Mucosa of gallbladder (tissue), 1 donor: ENCODE results near the gene SLC25A33. TPM values are rescaled to one million over a fixed set of nuclear protein-coding genes. Genes with fewer than 3 reads are reported as not detected.
"Not testable (repeated sequence)": the region's sequence is repeated elsewhere in the genome, so short reads cannot be mapped to it uniquely, and the experiment has no call there.

Source experiments
- DNase-seq: peaks from one replicate; pipeline ENCODE4 v3.0.0-alpha.2; 2020; ENCODE audit warnings: low spot score
- total RNA-seq: library from RNA; stranded (reverse); gene quantifications from one replicate; pipeline ENCODE4 v1.2.1, GENCODE V29; 2021
- donor health status: DM: no; HTN: no; CAD: no.

The SLC25A33 gene
- total RNA-seq, 1 donor from 2014 or later = 4.5 TPM

DNA sequence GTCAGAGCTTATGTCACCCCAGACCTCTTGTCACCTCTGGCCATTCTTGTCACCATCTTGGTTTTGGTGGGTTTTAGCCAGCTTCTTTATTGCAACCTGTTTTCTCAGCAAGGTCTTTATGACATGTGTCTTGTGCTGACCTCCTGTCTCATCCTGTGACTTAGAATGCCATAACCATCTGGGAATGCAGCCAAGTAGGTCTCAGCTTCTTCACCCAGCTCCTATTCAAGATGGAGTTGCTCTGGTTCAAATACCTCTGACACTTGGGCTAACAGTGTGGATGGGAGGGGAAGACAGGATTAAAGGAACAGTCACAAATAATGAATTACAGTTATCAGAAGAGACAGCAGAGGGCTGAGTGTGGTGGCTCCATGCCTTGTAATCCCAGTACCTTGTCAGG is 81.8 kb downstream of the SLC25A33 start:
- DNase-seq = no peak

DNA sequence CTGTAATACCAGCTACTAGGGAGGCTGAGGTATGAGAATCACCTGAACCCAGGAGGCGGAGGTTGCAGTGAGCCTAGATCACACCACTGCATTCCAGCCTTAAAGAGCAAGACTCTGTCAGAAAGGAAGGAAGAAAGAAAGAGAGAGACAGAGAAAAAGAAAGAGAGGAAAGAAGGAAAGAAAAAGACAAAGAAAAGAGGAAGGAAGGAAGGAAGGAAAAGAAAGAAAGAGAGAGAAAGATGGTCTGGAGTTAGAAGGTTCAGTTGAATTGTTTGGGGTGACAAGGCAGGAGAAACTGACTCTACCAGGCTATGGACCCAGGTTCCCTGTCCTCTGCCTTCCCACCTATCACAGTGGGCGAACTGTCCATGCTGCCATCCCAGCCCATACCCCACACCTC is 84.8 kb downstream of the SLC25A33 start:
- DNase-seq = no peak

DNA sequence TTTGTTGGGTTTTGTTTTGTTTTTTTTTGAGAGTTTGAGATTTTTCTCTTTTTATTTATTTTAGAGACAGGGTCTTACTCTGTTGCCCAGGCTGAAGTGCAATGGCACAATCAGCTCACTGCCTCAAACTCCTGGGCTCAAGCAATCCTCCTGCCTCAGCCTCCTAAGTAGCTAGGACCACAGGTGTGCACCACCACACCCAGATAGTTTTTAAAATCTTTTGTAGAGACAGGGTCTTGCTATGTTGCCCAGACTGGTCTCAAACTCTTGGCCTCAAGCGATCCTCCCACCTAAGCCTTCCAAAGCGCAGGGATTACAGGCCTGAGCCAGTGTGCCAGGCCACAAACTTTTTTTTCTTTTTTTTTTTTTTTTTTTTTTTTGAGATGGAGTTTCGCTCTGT is 85.8 kb downstream of the SLC25A33 start:
- DNase-seq = not testable (repeated sequence)

- no peak for DNase-seq
Measured at GRCh38 chr1:9626201-9626608, 86.9 kb downstream of the SLC25A33 start.

DNA sequence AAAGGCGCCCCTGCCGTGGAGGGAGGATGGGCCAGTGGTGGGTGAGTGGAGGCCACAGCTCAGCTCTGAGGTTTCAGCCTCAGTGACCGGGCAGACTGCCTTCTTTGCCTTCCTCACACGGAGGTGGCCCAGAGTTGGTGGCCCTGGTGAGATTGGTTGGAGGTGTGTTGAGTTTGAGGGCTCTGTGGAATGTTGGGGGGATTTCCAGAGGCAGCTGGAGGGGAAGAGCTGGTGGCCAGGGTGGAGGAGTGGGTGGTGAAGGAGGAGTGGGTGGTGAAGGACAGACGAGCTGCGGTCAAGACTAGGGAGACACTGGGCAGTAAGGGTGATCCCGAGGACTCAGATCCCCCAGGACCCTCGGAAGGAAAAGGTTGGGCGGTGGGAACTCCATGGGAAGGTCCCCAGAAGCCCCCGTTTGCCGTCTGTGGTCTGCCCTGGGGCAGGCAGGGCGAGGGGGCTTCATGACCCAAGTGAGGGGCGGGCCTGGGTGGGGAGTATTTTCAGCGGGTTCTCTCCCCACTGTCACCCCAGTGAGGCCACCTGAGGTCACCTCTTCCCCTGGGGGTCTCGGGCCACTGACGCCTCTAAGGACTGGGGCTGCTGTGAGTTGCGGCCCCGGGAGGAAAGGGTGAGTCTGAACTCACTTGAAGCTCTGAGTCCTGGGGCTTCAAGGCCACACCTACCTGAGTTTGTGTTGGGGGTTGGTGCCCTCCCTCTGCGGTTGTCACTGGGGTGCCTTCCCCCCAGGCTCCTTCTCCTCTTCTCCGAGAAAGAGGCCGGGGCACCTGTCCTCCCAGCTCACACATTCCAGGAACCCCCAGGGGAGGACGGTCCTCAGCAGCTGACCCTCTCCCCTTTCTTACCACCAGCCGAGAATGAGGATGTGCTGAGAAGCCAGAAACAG is 89.5 kb downstream of the SLC25A33 start:
- DNase-seq = no peak

- peak; percentile 45 for DNase-seq
Measured at GRCh38 chr1:9629445-9630201, 90.4 kb downstream of the SLC25A33 start.

GRCh38 chr1:9630331-9631111 is 91.3 kb downstream of the SLC25A33 start:
- DNase-seq = no peak

DNA sequence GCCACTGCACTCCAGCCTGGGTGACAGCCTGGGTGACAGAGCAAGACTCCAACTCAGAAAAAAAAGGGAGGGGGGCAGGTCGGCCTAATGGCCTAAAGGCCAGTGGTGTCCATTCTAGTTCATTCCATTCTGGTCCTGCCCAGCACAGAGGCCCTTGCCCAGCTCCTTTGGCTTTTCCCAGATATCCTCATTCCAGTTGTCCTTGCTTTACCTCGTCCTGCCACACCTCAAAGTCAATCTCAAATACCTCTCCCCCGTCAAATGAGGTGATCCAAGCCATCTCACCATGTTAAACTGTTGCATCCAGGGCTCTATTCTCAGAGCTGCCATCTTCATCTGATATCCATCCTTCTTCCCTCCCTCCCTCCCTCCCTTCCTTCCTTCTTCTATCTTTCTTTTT is 92.3 kb downstream of the SLC25A33 start:
- DNase-seq = no peak

GRCh38 chr1:9633493-9633892 is 94.2 kb downstream of the SLC25A33 start:
- DNase-seq = no peak

GRCh38 chr1:9634582-9634981 is 95.3 kb downstream of the SLC25A33 start:
- DNase-seq = no peak

Other genes with a start within 250 kb of the SLC25A33 start
- gene SPSB1, start 246.6 kb upstream of the SLC25A33 start, total RNA-seq = 25.3 TPM
- gene TMEM201, start 49.4 kb downstream of the SLC25A33 start, total RNA-seq = 8.8 TPM
- 17.6 TPM for gene PIK3CD, start 112.3 kb downstream of the SLC25A33 start, total RNA-seq